ENCODE results near the gene SPINK14. TPM values are rescaled to one million over a fixed set of nuclear protein-coding genes. Genes with fewer than 3 reads are reported as not detected.

Gene SPINK14
- polyA plus RNA-seq, 1 experiment = not detected

DNA sequence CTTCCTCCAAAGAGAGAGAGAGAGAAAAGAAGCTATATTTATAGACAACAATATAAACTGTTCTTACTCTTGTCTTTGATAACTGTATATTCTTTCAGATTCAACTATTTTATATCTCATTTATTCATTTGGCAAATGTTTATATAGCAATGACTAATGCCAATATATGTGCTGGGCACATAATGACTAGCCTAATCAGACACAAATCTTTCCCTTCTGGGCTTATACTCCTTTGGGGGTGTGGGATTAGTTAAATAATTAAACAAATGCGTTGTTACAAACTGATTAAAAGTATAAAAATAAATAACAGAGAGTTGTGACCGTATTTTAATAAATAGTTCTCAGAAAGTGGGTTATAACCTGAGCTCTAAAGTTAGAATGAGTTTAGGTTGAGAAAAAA is 4.0 kb downstream of the SPINK14 start:
- CTCF ChIA-PET = interaction anchor here (1.2 to 1.9 kb wide), 2 partner anchors 14 to 559 kb away, joined by 3 to 6 read pairs; no protein-coding TSS in a partner anchor
- DNase-seq (ENCODE audit: low read depth, low spot score) = no peak
- no peaks in the 10 kb centered on the region for H3K9me3 ChIP-seq (ENCODE audit: control insufficient read depth, insufficient read depth, low read length)
- POLR2A ChIA-PET = no interaction called here
- H3K4me3 ChIP-seq (ENCODE audit: low read depth, low read length) = no peak overlapping the region
- TF ChIP-seq CTCF (IDR thresholded peaks at IDR 0.05; ENCODE audit: low read depth, low read length) = no peak
- no peaks in the 10 kb centered on the region for H3K27me3 ChIP-seq (ENCODE audit: control insufficient read depth, insufficient read depth, low read length)
- H3K27ac ChIP-seq (ENCODE audit: low read depth, low read length) = no peak overlapping the region

DNA sequence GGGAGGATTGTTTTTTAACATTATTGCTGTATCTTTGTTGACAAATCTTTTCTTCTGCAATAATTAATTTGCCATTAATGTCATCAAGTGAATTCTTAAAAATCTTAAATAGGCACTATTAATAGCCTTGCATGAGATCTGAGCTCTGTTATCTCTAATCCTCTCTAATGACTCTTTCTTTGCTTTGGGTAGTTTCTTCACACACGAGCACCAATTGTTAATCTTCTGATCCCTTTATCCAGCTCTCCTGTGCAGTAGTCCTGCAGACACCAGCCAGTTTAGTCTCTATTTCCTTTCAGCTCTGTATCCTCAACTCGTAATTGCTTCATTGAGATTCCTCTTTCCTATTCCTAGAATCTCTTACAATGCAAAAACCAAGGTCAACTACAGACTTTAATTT is 8.1 kb downstream of the SPINK14 start:
- ChIA-PET POLR2A (no interaction called here), CTCF (interaction anchor here (1.5 to 2.4 kb wide), 2 partner anchors 198 to 554 kb away, joined by 5 to 27 read pairs; no protein-coding TSS in a partner anchor)
- no peak for TF ChIP-seq CTCF (IDR thresholded peaks at IDR 0.05; ENCODE audit: low read depth, low read length)
- Histone ChIP-seq H3K27ac (ENCODE audit: low read depth, low read length) (no peak overlapping the region), H3K27me3 (ENCODE audit: control insufficient read depth, insufficient read depth, low read length) (peaks cover 2% of the 10 kb centered on the region), H3K4me3 (ENCODE audit: low read depth, low read length) (no peak overlapping the region), H3K9me3 (ENCODE audit: control insufficient read depth, insufficient read depth, low read length) (no peaks in the 10 kb centered on the region)
- DNase-seq (ENCODE audit: low read depth, low spot score) = no peak

DNA sequence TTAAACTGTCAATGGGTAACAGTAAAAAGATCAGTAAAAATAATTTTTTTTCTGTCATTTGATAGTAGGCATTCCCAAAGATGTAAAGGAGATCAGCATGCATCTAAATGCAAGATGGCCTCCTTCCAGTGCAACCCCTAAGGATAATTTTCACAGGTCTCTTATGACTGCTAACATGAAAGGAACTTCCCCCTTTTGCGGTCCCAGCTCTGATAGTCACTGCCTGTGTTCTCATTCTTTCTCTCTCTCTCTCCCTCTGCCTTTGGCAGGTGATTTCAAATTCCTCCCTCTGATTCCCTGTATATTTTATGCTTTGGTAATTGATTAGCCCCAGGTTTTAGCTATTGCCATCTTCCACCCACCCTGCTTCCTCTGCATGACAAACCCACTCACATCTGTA is 8.9 kb downstream of the SPINK14 start:
- no peak for TF ChIP-seq CTCF (IDR thresholded peaks at IDR 0.05; ENCODE audit: low read depth, low read length)
- no peak overlapping the region for H3K27ac ChIP-seq (ENCODE audit: low read depth, low read length)
- no peak for DNase-seq (ENCODE audit: low read depth, low spot score)
- POLR2A ChIA-PET = no interaction called here
- H3K27me3 ChIP-seq (ENCODE audit: control insufficient read depth, insufficient read depth, low read length) = peaks cover 2% of the 10 kb centered on the region
- H3K9me3 ChIP-seq (ENCODE audit: control insufficient read depth, insufficient read depth, low read length) = no peaks in the 10 kb centered on the region
- CTCF ChIA-PET = no interaction called here
- H3K4me3 ChIP-seq (ENCODE audit: low read depth, low read length) = no peak overlapping the region

- ChIA-PET CTCF (interaction anchor here (0.6 to 3.5 kb wide), 21 partner anchors 14 to 935 kb away, joined by 3 to 117 read pairs (median 5); no protein-coding TSS in a partner anchor), POLR2A (no interaction called here)
- peak; percentile 70 for TF ChIP-seq CTCF (IDR thresholded peaks at IDR 0.05; ENCODE audit: low read depth, low read length)
- Histone ChIP-seq H3K27ac (ENCODE audit: low read depth, low read length) (no peak overlapping the region), H3K9me3 (ENCODE audit: control insufficient read depth, insufficient read depth, low read length) (no peaks in the 10 kb centered on the region), H3K4me3 (ENCODE audit: low read depth, low read length) (no peak overlapping the region), H3K27me3 (ENCODE audit: control insufficient read depth, insufficient read depth, low read length) (peaks cover 2% of the 10 kb centered on the region)
- peak; percentile 32 for DNase-seq (ENCODE audit: low read depth, low spot score)
These were observed 11.0 kb downstream of the SPINK14 start for GRCh38 chr5:148179234-148179824.

DNA sequence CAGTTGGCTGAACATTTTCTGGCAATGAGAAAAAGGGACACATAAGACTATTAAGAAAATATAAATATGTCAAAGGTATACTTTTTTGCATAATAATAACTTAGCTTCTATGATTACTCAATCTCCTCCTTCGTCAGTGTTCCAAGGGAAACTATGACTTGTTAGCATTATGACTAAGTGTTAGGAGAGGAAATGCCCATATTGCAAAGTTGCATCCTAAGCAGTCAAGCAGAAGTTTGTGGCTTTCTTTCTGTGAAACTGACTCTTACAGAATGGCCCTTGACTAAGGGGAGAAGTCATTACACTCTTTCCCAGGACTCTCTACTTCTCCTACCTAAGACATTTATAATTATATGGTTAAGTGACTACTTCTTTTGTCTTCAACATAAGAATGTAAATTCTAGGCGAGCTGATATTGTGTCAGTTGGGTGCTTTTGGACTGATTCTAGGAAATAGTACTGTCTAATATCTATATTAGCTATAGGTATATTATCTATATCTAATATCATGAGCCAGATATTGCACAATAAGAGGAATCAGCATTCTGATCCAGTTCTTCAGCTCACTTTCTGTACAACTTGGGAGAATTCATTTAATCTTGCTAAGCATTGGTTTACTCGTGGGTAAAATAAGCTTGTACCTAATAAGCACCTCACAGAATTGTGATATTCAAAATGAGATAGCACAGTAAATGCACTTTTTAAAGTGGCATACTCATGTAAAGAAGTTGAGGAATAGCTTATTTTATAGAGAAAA is 18.1 kb downstream of the SPINK14 start:
- no peaks in the 10 kb centered on the region for H3K27me3 ChIP-seq (ENCODE audit: control insufficient read depth, insufficient read depth, low read length)
- H3K9me3 ChIP-seq (ENCODE audit: control insufficient read depth, insufficient read depth, low read length) = no peaks in the 10 kb centered on the region
- H3K4me3 ChIP-seq (ENCODE audit: low read depth, low read length) = no peak overlapping the region
- ChIA-PET POLR2A (no interaction called here), CTCF (interaction anchor here (0.7 to 1.4 kb wide), 3 partner anchors 14 to 544 kb away, joined by 3 to 9 read pairs (median 3); no protein-coding TSS in a partner anchor)
- DNase-seq (ENCODE audit: low read depth, low spot score) = no peak
- TF ChIP-seq CTCF (IDR thresholded peaks at IDR 0.05; ENCODE audit: low read depth, low read length) = no peak
- H3K27ac ChIP-seq (ENCODE audit: low read depth, low read length) = no peak overlapping the region
